Suppressor macrophage treated with lipopolysaccharide for 4 hours (primary cell): Measurements from ENCODE around the gene UBE2C.
A peak's percentile ranks its signal among the peaks of the same experiment; 100 is the strongest.

ENCODE experiments used
- DNase-seq: peaks from one replicate; pipeline ENCODE4 v3.0.0-alpha.2; 2020

The UBE2C gene

GRCh38 chr20:45833883-45834796, 21.7 kb downstream of the UBE2C start:
- DNase-seq = no peak

- no peak for DNase-seq
Observed at GRCh38 chr20:45834797-45835161, 22.3 kb downstream of the UBE2C start.

GRCh38 chr20:45835329-45835765, 22.9 kb downstream of the UBE2C start:
- peak; percentile 45 for DNase-seq

- DNase-seq = no peak
Observed at GRCh38 chr20:45835825-45836224, 23.4 kb downstream of the UBE2C start.

GRCh38 chr20:45836841-45837240, 24.4 kb downstream of the UBE2C start:
- DNase-seq = no peak

- DNase-seq = no peak
Observed at GRCh38 chr20:45840700-45841198, 28.3 kb downstream of the UBE2C start.

GRCh38 chr20:45841407-45842129, 29.1 kb downstream of the UBE2C start:
- no peak for DNase-seq

- peak; percentile 25 for DNase-seq
Observed at GRCh38 chr20:45842169-45842812, 29.8 kb downstream of the UBE2C start.

GRCh38 chr20:45843506-45843905, 31.1 kb downstream of the UBE2C start:
- DNase-seq = no peak

GRCh38 chr20:45845452-45845851, 33.0 kb downstream of the UBE2C start:
- DNase-seq = no peak

- DNase-seq = no peak
Observed at GRCh38 chr20:45848421-45848820, 36.0 kb downstream of the UBE2C start.

GRCh38 chr20:45848969-45849582, 36.6 kb downstream of the UBE2C start:
- no peak for DNase-seq

- no peak for DNase-seq
Observed at GRCh38 chr20:45850238-45850637, 37.8 kb downstream of the UBE2C start.

- DNase-seq = no peak
Observed at GRCh38 chr20:45850926-45851325, 38.5 kb downstream of the UBE2C start.

GRCh38 chr20:45851501-45851900, 39.1 kb downstream of the UBE2C start:
- no peak for DNase-seq

- DNase-seq = no peak
Observed at GRCh38 chr20:45852326-45852725, 39.9 kb downstream of the UBE2C start.

GRCh38 chr20:45853484-45853883, 41.0 kb downstream of the UBE2C start:
- no peak for DNase-seq

GRCh38 chr20:45857114-45857881, 44.9 kb downstream of the UBE2C start, which contains the start of the genes ACOT8 and ZSWIM3:
Gene ACOT8, minus strand, starts transcription at chr20:45857392. Its CDS starts 77 bp downstream, at chr20:45857315.
Gene ZSWIM3, plus strand, starts transcription at chr20:45857614. Its CDS starts 212 bp downstream, at chr20:45857826.
- peak; percentile 100 for DNase-seq

GRCh38 chr20:45857882-45858216, 45.4 kb downstream of the UBE2C start:
- no peak for DNase-seq

GRCh38 chr20:45859916-45860315, 47.5 kb downstream of the UBE2C start:
- no peak for DNase-seq

GRCh38 chr20:45860560-45861220, 48.2 kb downstream of the UBE2C start:
- DNase-seq = no peak
